PC-9 (cell line): ENCODE results near the gene RIOK3. TPM values are rescaled to one million over a fixed set of nuclear protein-coding genes. Genes with fewer than 3 reads are reported as not detected.

Experiments
- BruUV-seq: library from RNA; stranded (reverse); fragments of 400-500 nt; replicated peaks from 2 replicates; lab custom pipeline; 2021; lab: Mats Ljungman, UMichigan
- CTCF ChIA-PET: fragments of 300-600 bp; sonication (Branson Sonifier 250); formaldehyde crosslinking; loops from one replicate; lab custom pipeline; 2022; ENCODE audit warnings: antibody characterized with exemption; lab: Charles Lee
- POLR2A ChIA-PET: fragments of 300-600 bp; sonication (Branson Sonifier 250); formaldehyde crosslinking; loops from one replicate; lab custom pipeline; 2022; ENCODE audit warnings: antibody characterized with exemption; ENCODE audit not compliant: unreplicated experiment; lab: Charles Lee
- DNase-seq, 2 experiments: peaks; one replicate each; pipeline versions ENCODE4 v3.0.0 to v3.0.0-alpha.2; 2015 to 2022; ENCODE audit warnings: mixed read lengths in 1 of 2
- H2AFZ ChIP-seq: fragments of 200-600 bp; sonication (generic); 2 replicates; pipeline ENCODE4 v1.8.1; 2017; ENCODE audit warnings: antibody characterized with exemption
- H3F3A ChIP-seq: fragments of 200-600 bp; sonication (generic); 2 replicates; pipeline ENCODE4 v1.8.1; 2017; ENCODE audit warnings: antibody characterized with exemption, mild to moderate bottlenecking, low read depth; ENCODE audit not compliant: insufficient read depth
- H3K27ac ChIP-seq: fragments of 200-600 bp; sonication (generic); 2 replicates; pipeline ENCODE4 v1.6.1; 2016; ENCODE audit warnings: mixed run types
- H3K27me3 ChIP-seq: fragments of 200-600 bp; sonication (generic); 2 replicates; pipeline ENCODE4 v1.6.1; 2016; ENCODE audit warnings: low read depth, mixed run types; ENCODE audit not compliant: insufficient read depth
- H3K36me3 ChIP-seq: fragments of 200-600 bp; sonication (generic); 2 replicates; pipeline ENCODE4 v1.6.1; 2016; ENCODE audit warnings: low read depth, mixed run types
- H3K4me1 ChIP-seq: fragments of 200-600 bp; sonication (generic); replicated peaks from 2 replicates; pipeline ENCODE4 v1.6.1; 2016; ENCODE audit warnings: mixed run types; ENCODE audit not compliant: insufficient read depth
- H3K4me2 ChIP-seq: fragments of 200-600 bp; sonication (generic); 2 replicates; pipeline ENCODE4 v1.6.1; 2017; ENCODE audit warnings: mixed run types
- H3K4me3 ChIP-seq: fragments of 200-600 bp; sonication (generic); 2 replicates; pipeline ENCODE4 v1.6.1; 2016; ENCODE audit warnings: mixed run types
- H3K79me2 ChIP-seq: fragments of 200-600 bp; sonication (generic); 2 replicates; pipeline ENCODE4 v1.6.1; 2017; ENCODE audit warnings: low read depth, mixed run types
- H3K9me2 ChIP-seq: fragments of 200-600 bp; sonication (generic); 2 replicates; pipeline ENCODE4 v1.8.1; 2017; ENCODE audit warnings: mild to moderate bottlenecking; ENCODE audit not compliant: insufficient read depth
- H3K9me3 ChIP-seq: fragments of 200-600 bp; sonication (generic); 2 replicates; pipeline ENCODE4 v1.8.1; 2016; ENCODE audit warnings: low read depth; ENCODE audit not compliant: insufficient read depth
- H4K20me1 ChIP-seq: fragments of 200-600 bp; sonication (generic); 2 replicates; pipeline ENCODE4 v1.8.1; 2017; ENCODE audit not compliant: insufficient read depth
- CTCF ChIP-seq: fragments of 200-600 bp; sonication (generic); conservative IDR thresholded peaks from 2 replicates; pipeline ENCODE4 v1.6.1; 2017; ENCODE audit warnings: mixed run types, antibody characterized with exemption, mild to moderate bottlenecking, moderate library complexity
- EZH2 ChIP-seq: fragments of 200-600 bp; sonication (generic); IDR thresholded peaks from 2 replicates; pipeline ENCODE4 v1.8.0; 2017; ENCODE audit warnings: antibody characterized with exemption, low read depth
- intact Hi-C: fragments of 100-400 bp; cut with micrococcal nuclease; formaldehyde crosslinking; loops from one replicate; pipeline ENCODE4 v1.10.0; 2022; ENCODE audit not compliant: unreplicated experiment
- total RNA-seq: library from RNA; stranded (reverse); gene quantifications from 2 replicates; pipeline ENCODE4 v1.2.3, GENCODE V29; 2021

The RIOK3 gene
- total RNA-seq, 1 experiment from 2014 or later: 39.9 TPM

GRCh38 chr18:23438608-23439366, 14.3 kb upstream of the RIOK3 start:
- no peak overlapping the region for H3K4me3 ChIP-seq
- no peak for DNase-seq
- TF ChIP-seq CTCF (no peak), EZH2 (no peak)
- no TSS peak for BruUV-seq
- H3K79me2 ChIP-seq: peaks cover 10% of the 10 kb centered on the region; the same call in 1 of the 2 replicates
- H4K20me1 ChIP-seq: no peaks in the 10 kb centered on the region
- ChIA-PET POLR2A (interaction anchor here (0.6 kb wide), 1 partner anchor 14 kb away, joined by 4 read pairs; the partner anchor contains the start of gene RIOK3), CTCF (no interaction called here)
- H3K9me2 ChIP-seq: no peaks in the 10 kb centered on the region
- no peak overlapping the region for H3K27ac ChIP-seq
- H3F3A ChIP-seq: no peaks in the 10 kb centered on the region; the same call in 1 of the 2 replicates
- H3K9me3 ChIP-seq: no peaks in the 10 kb centered on the region
- H3K4me1 ChIP-seq: peaks cover 15% of the 10 kb centered on the region
- H3K27me3 ChIP-seq: no peaks in the 10 kb centered on the region
- H3K36me3 ChIP-seq: no peaks in the 10 kb centered on the region
- intact Hi-C loops: no loop called here
- no peak overlapping the region for H2AFZ ChIP-seq
- peak overlapping the region; percentile 81; the same call in 1 of the 2 replicates for H3K4me2 ChIP-seq

- CTCF ChIA-PET: no interaction called here
- POLR2A ChIA-PET: no interaction called here
- intact Hi-C loops: no loop called here
Observed at GRCh38 chr18:23440131-23440530, 13.0 kb upstream of the RIOK3 start.

GRCh38 chr18:23442958-23443357, 10.1 kb upstream of the RIOK3 start:
- H3K9me3 ChIP-seq: no peaks in the 10 kb centered on the region
- CTCF ChIA-PET: interaction anchor here (0.7 kb wide), 1 partner anchor 635 kb away, joined by 3 read pairs; no protein-coding TSS in a partner anchor
- peak overlapping the region; percentile 34; the same call in 1 of the 2 replicates for H3K4me2 ChIP-seq
- POLR2A ChIA-PET: interaction anchor here (0.6 kb wide), 2 partner anchors 15 to 17 kb away, joined by 6 to 8 read pairs; no protein-coding TSS in a partner anchor
- no peaks in the 10 kb centered on the region; the same call in 1 of the 2 replicates for H3F3A ChIP-seq
- H4K20me1 ChIP-seq: no peaks in the 10 kb centered on the region
- no peaks in the 10 kb centered on the region for H3K9me2 ChIP-seq
- intact Hi-C loops: no loop called here
- no peak overlapping the region for H2AFZ ChIP-seq
- no peak overlapping the region for H3K4me3 ChIP-seq
- no peak for TF ChIP-seq EZH2
- no peak for TF ChIP-seq CTCF
- H3K4me1 ChIP-seq: peaks cover 14% of the 10 kb centered on the region
- no peak overlapping the region for H3K27ac ChIP-seq
- no peaks in the 10 kb centered on the region for H3K36me3 ChIP-seq
- H3K27me3 ChIP-seq: no peaks in the 10 kb centered on the region
- DNase-seq: peak in 1 of 2 experiments; percentile 51
- H3K79me2 ChIP-seq: no peaks in the 10 kb centered on the region
- BruUV-seq: no TSS peak

More at GRCh38 chr18:23440131-23440530, 13.0 kb upstream of the RIOK3 start:
- Histone ChIP-seq H2AFZ (no peak overlapping the region), H3K4me2 (no peak overlapping the region), H3K79me2 (peaks cover 10% of the 10 kb centered on the region; the same call in 1 of the 2 replicates), H4K20me1 (no peaks in the 10 kb centered on the region), H3K4me3 (no peak overlapping the region), H3F3A (no peaks in the 10 kb centered on the region; the same call in 1 of the 2 replicates), H3K27ac (no peak overlapping the region), H3K4me1 (peaks cover 15% of the 10 kb centered on the region), H3K27me3 (no peaks in the 10 kb centered on the region), H3K36me3 (no peaks in the 10 kb centered on the region), H3K9me3 (no peaks in the 10 kb centered on the region), H3K9me2 (no peaks in the 10 kb centered on the region)
- TF ChIP-seq CTCF: no peak
- no peak for TF ChIP-seq EZH2
- no TSS peak for BruUV-seq
- DNase-seq: no peak
